Karpas-422 (cell line): Measurements from ENCODE around the gene GBA3. TPM values are rescaled to one million over a fixed set of nuclear protein-coding genes. Genes with fewer than 3 reads are reported as not detected.

Source experiments
- DNase-seq: peaks from one replicate; pipeline ENCODE4 v3.0.0-alpha.2; 2015
- H2AFZ ChIP-seq: fragments of 200-600 bp; sonication (generic); 2 replicates; pipeline ENCODE4 v1.6.1; 2014; ENCODE audit warnings: antibody characterized with exemption, low read length, mixed read lengths
- H3K27ac ChIP-seq: fragments of 200-600 bp; sonication (generic); 2 replicates; pipeline ENCODE4 v1.5.1; 2014; ENCODE audit warnings: mild to moderate bottlenecking, low read length, moderate library complexity
- H3K27me3 ChIP-seq: fragments of 200-600 bp; sonication (generic); 2 replicates; pipeline ENCODE4 v1.6.1; 2014; ENCODE audit warnings: low read length, mixed read lengths
- H3K36me3 ChIP-seq: fragments of 200-600 bp; sonication (generic); 2 replicates; pipeline ENCODE4 v1.6.1; 2014; ENCODE audit warnings: low read length, mixed read lengths; ENCODE audit not compliant: insufficient read depth
- H3K4me1 ChIP-seq: fragments of 200-600 bp; sonication (generic); 2 replicates; pipeline ENCODE4 v1.6.1; 2014; ENCODE audit warnings: mild to moderate bottlenecking, low read length, mixed read lengths
- H3K4me2 ChIP-seq: fragments of 200-600 bp; sonication (generic); 2 replicates; pipeline ENCODE4 v1.6.1; 2014; ENCODE audit warnings: low read length, low read depth, mild to moderate bottlenecking; ENCODE audit not compliant: poor library complexity, severe bottlenecking
- H3K4me3 ChIP-seq: fragments of 200-600 bp; sonication (generic); 2 replicates; pipeline ENCODE4 v1.5.1; 2014; ENCODE audit warnings: mild to moderate bottlenecking, antibody characterized with exemption, low read length, mixed read lengths
- H3K79me2 ChIP-seq: fragments of 200-600 bp; sonication (generic); 2 replicates; pipeline ENCODE4 v1.6.1; 2014; ENCODE audit warnings: mild to moderate bottlenecking, low read length, mixed read lengths
- H3K9ac ChIP-seq: fragments of 200-600 bp; sonication (generic); 2 replicates; pipeline ENCODE4 v1.6.0; 2014; ENCODE audit warnings: low read length
- H3K9me2 ChIP-seq: fragments of 200-600 bp; sonication (generic), shearing (Covaris generic); replicated peaks from 2 replicates; pipeline ENCODE4 v1.6.0; 2014; ENCODE audit warnings: mild to moderate bottlenecking, low read length, moderate library complexity; ENCODE audit not compliant: insufficient read depth
- H3K9me3 ChIP-seq: fragments of 300-700, 200-600 bp; sonication (generic); 2 replicates; pipeline ENCODE4 v1.6.1; 2014; ENCODE audit warnings: low read length, mixed read lengths
- H4K20me1 ChIP-seq: fragments of 200-600 bp; sonication (generic); 2 replicates; pipeline ENCODE4 v1.6.1; 2014; ENCODE audit warnings: mild to moderate bottlenecking, antibody characterized with exemption, low read length, low read depth; ENCODE audit not compliant: insufficient read depth
- total RNA-seq: library from RNA; depleted of rRNA; stranded (reverse); fragments of >200 nt; shearing (Covaris generic); gene quantifications from 2 replicates; pipeline ENCODE4 v1.2.3, GENCODE V29; 2014; ENCODE audit warnings: low replicate concordance

Gene GBA3
- total RNA-seq, 1 experiment from 2014 or later: not detected

DNA sequence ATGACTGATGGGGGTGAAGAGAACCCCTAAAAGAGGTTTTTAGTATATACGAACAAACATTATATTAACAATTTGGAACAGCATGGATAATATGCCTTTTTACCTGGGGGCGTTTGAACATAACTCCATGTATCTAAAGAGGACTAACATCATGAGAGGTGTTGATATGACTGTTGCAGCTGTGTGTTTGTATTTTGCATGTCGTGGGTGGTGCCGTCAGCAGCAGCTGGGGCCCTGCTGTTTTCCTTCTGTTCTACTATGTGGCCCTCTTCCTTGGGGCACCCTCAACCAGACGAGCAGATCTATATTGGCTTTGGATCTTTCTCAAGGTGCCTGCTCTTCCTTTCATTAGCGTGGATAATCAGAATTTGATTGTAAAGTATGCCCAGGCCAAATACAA, 11.2 kb downstream of the GBA3 start:
- no peaks in the 10 kb centered on the region for H4K20me1 ChIP-seq
- H3K4me3 ChIP-seq: no peak overlapping the region
- H3K9me3 ChIP-seq: peaks cover 3% of the 10 kb centered on the region; the same call in 1 of the 2 replicates
- no peaks in the 10 kb centered on the region for H3K27me3 ChIP-seq
- H3K9ac ChIP-seq: no peak overlapping the region
- H3K4me1 ChIP-seq: no peaks in the 10 kb centered on the region
- no peaks in the 10 kb centered on the region for H3K79me2 ChIP-seq
- H2AFZ ChIP-seq: no peak overlapping the region
- no peaks in the 10 kb centered on the region for H3K36me3 ChIP-seq
- DNase-seq: no peak
- H3K27ac ChIP-seq: no peak overlapping the region
- no peak overlapping the region for H3K4me2 ChIP-seq
- H3K9me2 ChIP-seq: no peaks in the 10 kb centered on the region

GRCh38 chr4:22707390-22707789, 14.7 kb downstream of the GBA3 start:
- no peaks in the 10 kb centered on the region for H3K9me2 ChIP-seq
- H3K36me3 ChIP-seq: no peaks in the 10 kb centered on the region

GRCh38 chr4:22708961-22709360, 16.2 kb downstream of the GBA3 start:
- Histone ChIP-seq H3K27ac (no peak overlapping the region), H3K27me3 (no peaks in the 10 kb centered on the region), H3K9me2 (no peaks in the 10 kb centered on the region), H2AFZ (no peak overlapping the region), H3K79me2 (no peaks in the 10 kb centered on the region), H3K4me3 (no peak overlapping the region), H4K20me1 (no peaks in the 10 kb centered on the region), H3K4me2 (no peak overlapping the region), H3K4me1 (no peaks in the 10 kb centered on the region), H3K9me3 (no peaks in the 10 kb centered on the region), H3K36me3 (no peaks in the 10 kb centered on the region), H3K9ac (no peak overlapping the region)
- no peak for DNase-seq

More at GRCh38 chr4:22707390-22707789, 14.7 kb downstream of the GBA3 start:
- H3K9ac ChIP-seq: no peak overlapping the region
- no peak for DNase-seq
- H3K27ac ChIP-seq: no peak overlapping the region
- H2AFZ ChIP-seq: no peak overlapping the region
- no peaks in the 10 kb centered on the region for H4K20me1 ChIP-seq
- no peaks in the 10 kb centered on the region for H3K27me3 ChIP-seq
- H3K79me2 ChIP-seq: no peaks in the 10 kb centered on the region
- H3K4me1 ChIP-seq: no peaks in the 10 kb centered on the region
- no peaks in the 10 kb centered on the region for H3K9me3 ChIP-seq
- H3K4me3 ChIP-seq: no peak overlapping the region
- H3K4me2 ChIP-seq: no peak overlapping the region

GRCh38 chr4:22712105-22712504, 19.4 kb downstream of the GBA3 start:
- no peak overlapping the region for H3K4me2 ChIP-seq
- DNase-seq: no peak

GRCh38 chr4:22712529-22712928, 19.8 kb downstream of the GBA3 start:
- Histone ChIP-seq H3K9ac (no peak overlapping the region), H3K9me2 (no peaks in the 10 kb centered on the region), H3K9me3 (no peaks in the 10 kb centered on the region), H3K27me3 (no peaks in the 10 kb centered on the region), H3K4me3 (no peak overlapping the region), H3K36me3 (no peaks in the 10 kb centered on the region), H4K20me1 (no peaks in the 10 kb centered on the region), H3K4me1 (no peaks in the 10 kb centered on the region), H3K27ac (no peak overlapping the region), H2AFZ (no peak overlapping the region), H3K4me2 (no peak overlapping the region), H3K79me2 (no peaks in the 10 kb centered on the region)
- DNase-seq: no peak

More at GRCh38 chr4:22712105-22712504, 19.4 kb downstream of the GBA3 start:
- no peaks in the 10 kb centered on the region for H3K9me2 ChIP-seq
- no peak overlapping the region for H3K27ac ChIP-seq
- no peaks in the 10 kb centered on the region for H3K36me3 ChIP-seq
- H4K20me1 ChIP-seq: no peaks in the 10 kb centered on the region
- H3K27me3 ChIP-seq: no peaks in the 10 kb centered on the region
- H3K79me2 ChIP-seq: no peaks in the 10 kb centered on the region
- H3K9ac ChIP-seq: no peak overlapping the region
- H2AFZ ChIP-seq: no peak overlapping the region
- H3K4me1 ChIP-seq: no peaks in the 10 kb centered on the region
- H3K9me3 ChIP-seq: no peaks in the 10 kb centered on the region
- no peak overlapping the region for H3K4me3 ChIP-seq

GRCh38 chr4:22713841-22714240, 21.1 kb downstream of the GBA3 start:
- Histone ChIP-seq H3K9ac (no peak overlapping the region), H3K27ac (no peak overlapping the region), H3K79me2 (no peaks in the 10 kb centered on the region), H3K9me3 (no peaks in the 10 kb centered on the region), H3K4me3 (no peak overlapping the region), H3K27me3 (no peaks in the 10 kb centered on the region), H2AFZ (no peak overlapping the region), H4K20me1 (no peaks in the 10 kb centered on the region), H3K4me2 (no peak overlapping the region), H3K36me3 (no peaks in the 10 kb centered on the region), H3K4me1 (no peaks in the 10 kb centered on the region), H3K9me2 (no peaks in the 10 kb centered on the region)
- DNase-seq: no peak

GRCh38 chr4:22719218-22719617, 26.5 kb downstream of the GBA3 start:
- Histone ChIP-seq H3K4me1 (no peaks in the 10 kb centered on the region), H4K20me1 (no peaks in the 10 kb centered on the region), H3K9me3 (no peaks in the 10 kb centered on the region), H3K4me3 (no peak overlapping the region), H3K9me2 (no peaks in the 10 kb centered on the region), H3K36me3 (no peaks in the 10 kb centered on the region), H3K4me2 (no peak overlapping the region), H3K9ac (no peak overlapping the region), H2AFZ (no peak overlapping the region), H3K27me3 (no peaks in the 10 kb centered on the region), H3K79me2 (no peaks in the 10 kb centered on the region), H3K27ac (no peak overlapping the region)
- no peak for DNase-seq

DNA sequence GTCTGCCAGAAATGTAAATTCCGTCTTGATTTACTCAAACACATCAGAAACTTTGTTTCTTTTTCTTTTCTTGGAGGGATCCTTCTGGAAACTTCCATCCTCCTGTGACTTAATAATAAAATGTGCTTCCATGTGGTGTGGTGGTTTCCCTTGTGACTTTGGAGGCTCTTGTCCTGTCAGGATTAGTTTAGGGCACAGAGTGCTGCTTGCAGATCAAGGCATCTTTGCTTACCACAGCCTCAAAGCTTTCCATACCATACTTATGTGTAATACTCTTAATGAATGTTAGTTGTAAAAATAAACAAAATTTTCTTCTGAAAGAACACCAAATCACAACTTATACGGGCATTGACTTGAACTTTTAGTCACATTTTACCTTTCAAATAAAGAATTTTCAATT, 27.4 kb downstream of the GBA3 start:
- no peaks in the 10 kb centered on the region for H3K79me2 ChIP-seq
- H3K9ac ChIP-seq: no peak overlapping the region
- H3K36me3 ChIP-seq: no peaks in the 10 kb centered on the region
- no peaks in the 10 kb centered on the region for H4K20me1 ChIP-seq
- no peaks in the 10 kb centered on the region for H3K9me2 ChIP-seq
- no peaks in the 10 kb centered on the region for H3K4me1 ChIP-seq
- H2AFZ ChIP-seq: no peak overlapping the region
- H3K4me2 ChIP-seq: no peak overlapping the region
- no peak overlapping the region for H3K27ac ChIP-seq
- H3K4me3 ChIP-seq: no peak overlapping the region
- no peak for DNase-seq
- H3K9me3 ChIP-seq: no peaks in the 10 kb centered on the region
- H3K27me3 ChIP-seq: no peaks in the 10 kb centered on the region

DNA sequence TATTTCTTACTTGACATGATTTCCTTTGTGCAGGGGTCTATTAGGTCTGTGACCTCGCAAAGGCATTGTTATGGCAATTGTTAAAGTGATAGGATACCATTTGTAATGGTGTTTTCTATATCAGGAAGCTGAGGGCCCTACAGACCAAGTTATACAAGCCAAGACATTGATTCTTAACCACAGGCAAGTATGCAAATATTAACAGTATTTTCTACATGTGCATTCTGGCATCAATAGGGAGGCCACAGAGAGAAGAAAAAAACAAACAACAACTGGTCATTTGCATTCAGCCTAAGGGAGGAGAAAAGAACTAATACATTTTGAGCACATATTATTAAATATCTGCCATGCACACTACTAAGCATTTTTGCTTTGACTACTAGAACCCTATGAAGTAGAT, 28.5 kb downstream of the GBA3 start:
- Histone ChIP-seq H4K20me1 (no peaks in the 10 kb centered on the region), H3K36me3 (no peaks in the 10 kb centered on the region)

More for the DNA sequence above, 28.5 kb downstream of the GBA3 start:
- Histone ChIP-seq H3K9me2 (no peaks in the 10 kb centered on the region), H3K9ac (no peak overlapping the region), H3K27ac (no peak overlapping the region), H3K27me3 (no peaks in the 10 kb centered on the region), H3K9me3 (no peaks in the 10 kb centered on the region), H3K4me3 (no peak overlapping the region), H3K4me2 (no peak overlapping the region), H3K79me2 (no peaks in the 10 kb centered on the region), H3K4me1 (no peaks in the 10 kb centered on the region), H2AFZ (no peak overlapping the region)
- DNase-seq: no peak
